ENCODE data around the gene MBOAT1.

Gene MBOAT1

GRCh38 chr6:20129290-20130088 lies 82.8 kb downstream of the MBOAT1 start:
- no peak for DNase-seq

GRCh38 chr6:20128018-20128417 lies 84.3 kb downstream of the MBOAT1 start:
- no peak for DNase-seq

GRCh38 chr6:20126789-20127653 lies 85.2 kb downstream of the MBOAT1 start:
- peak; percentile 50 to 75 for DNase-seq

GRCh38 chr6:20126102-20126752 lies 86.0 kb downstream of the MBOAT1 start:
- no peak for DNase-seq

- DNase-seq, result no peak
Measured at GRCh38 chr6:20124545-20124944, 87.7 kb downstream of the MBOAT1 start.

GRCh38 chr6:20119485-20119884 lies 92.8 kb downstream of the MBOAT1 start:
- DNase-seq, result no peak

GRCh38 chr6:20118892-20119291 lies 93.4 kb downstream of the MBOAT1 start:
- no peak for DNase-seq

GRCh38 chr6:20117474-20117873 lies 94.8 kb downstream of the MBOAT1 start:
- no peak for DNase-seq

GRCh38 chr6:20116792-20117191 lies 95.5 kb downstream of the MBOAT1 start:
- no peak for DNase-seq

- DNase-seq, result no peak
Measured at GRCh38 chr6:20115246-20115980, 96.9 kb downstream of the MBOAT1 start.

GRCh38 chr6:20113649-20114224 lies 98.5 kb downstream of the MBOAT1 start:
- no peak for DNase-seq

GRCh38 chr6:20112841-20113240 lies 99.4 kb downstream of the MBOAT1 start:
- DNase-seq, result no peak

GRCh38 chr6:20112241-20112640 lies 100.0 kb downstream of the MBOAT1 start:
- DNase-seq, result no peak

GRCh38 chr6:20110478-20110877 lies 101.8 kb downstream of the MBOAT1 start:
- DNase-seq, result no peak

GRCh38 chr6:20109526-20109925 lies 102.7 kb downstream of the MBOAT1 start:
- DNase-seq, result no peak

- no peak for DNase-seq
Measured at GRCh38 chr6:20105838-20106237, 106.4 kb downstream of the MBOAT1 start.

GRCh38 chr6:20104696-20105095 lies 107.6 kb downstream of the MBOAT1 start:
- DNase-seq, result no peak

- DNase-seq, result no peak
Measured at GRCh38 chr6:20102397-20103073, 109.7 kb downstream of the MBOAT1 start.

- DNase-seq, result no peak
Measured at GRCh38 chr6:20099156-20099555, 113.1 kb downstream of the MBOAT1 start.

- DNase-seq, result no peak
Measured at GRCh38 chr6:20098267-20098876, 113.9 kb downstream of the MBOAT1 start.

GRCh38 chr6:20096536-20096935 lies 115.7 kb downstream of the MBOAT1 start:
- no peak for DNase-seq
